RWPE1 (cell line): ENCODE measurements around the gene ZGPAT.
"Not testable (repeated sequence)": the region's sequence is repeated elsewhere in the genome, so short reads cannot be mapped to it uniquely, and the experiment has no call there.

Experiments
- CTCF ChIA-PET: fragments of 350-600 bp; sonication (Branson Sonifier 250); formaldehyde crosslinking; extraction: SDS; loops from one replicate; lab custom pipeline; 2021; lab: Yijun Ruan, JAX
- POLR2A ChIA-PET: fragments of 400-600 bp; formaldehyde crosslinking; extraction: SDS; loops from one replicate; lab custom pipeline; 2020; ENCODE audit warnings: antibody characterized with exemption; ENCODE audit not compliant: low non-redundant PET; lab: Yijun Ruan, JAX
- DNase-seq: peaks from one replicate; pipeline ENCODE4 v3.0.0; 2012; ENCODE audit warnings: low spot score
- H3K27ac ChIP-seq: fragments of 450-650 bp; 2 replicates; pipeline ENCODE4 v1.5.1; 2017
- TF ChIP-seq, protein P1 (sequence below): fragments of 450-650 bp; conservative IDR thresholded peaks from 2 replicates; pipeline ENCODE4 v1.5.1; 2017; ENCODE audit warnings: low read depth, mild to moderate bottlenecking

ZGPAT gene

GRCh38 chr20:63774306-63774705 lies 66.5 kb downstream of the ZGPAT start:
- H3K27ac ChIP-seq, result no peak overlapping the region
- ChIA-PET POLR2A (no interaction called here), CTCF (interaction anchor here (0.5 to 2.7 kb wide), 9 partner anchors 12 to 239 kb away, joined by 3 to 16 read pairs (median 4); no protein-coding TSS in a partner anchor)
- no peak for DNase-seq
- TF ChIP-seq, protein P1, sequence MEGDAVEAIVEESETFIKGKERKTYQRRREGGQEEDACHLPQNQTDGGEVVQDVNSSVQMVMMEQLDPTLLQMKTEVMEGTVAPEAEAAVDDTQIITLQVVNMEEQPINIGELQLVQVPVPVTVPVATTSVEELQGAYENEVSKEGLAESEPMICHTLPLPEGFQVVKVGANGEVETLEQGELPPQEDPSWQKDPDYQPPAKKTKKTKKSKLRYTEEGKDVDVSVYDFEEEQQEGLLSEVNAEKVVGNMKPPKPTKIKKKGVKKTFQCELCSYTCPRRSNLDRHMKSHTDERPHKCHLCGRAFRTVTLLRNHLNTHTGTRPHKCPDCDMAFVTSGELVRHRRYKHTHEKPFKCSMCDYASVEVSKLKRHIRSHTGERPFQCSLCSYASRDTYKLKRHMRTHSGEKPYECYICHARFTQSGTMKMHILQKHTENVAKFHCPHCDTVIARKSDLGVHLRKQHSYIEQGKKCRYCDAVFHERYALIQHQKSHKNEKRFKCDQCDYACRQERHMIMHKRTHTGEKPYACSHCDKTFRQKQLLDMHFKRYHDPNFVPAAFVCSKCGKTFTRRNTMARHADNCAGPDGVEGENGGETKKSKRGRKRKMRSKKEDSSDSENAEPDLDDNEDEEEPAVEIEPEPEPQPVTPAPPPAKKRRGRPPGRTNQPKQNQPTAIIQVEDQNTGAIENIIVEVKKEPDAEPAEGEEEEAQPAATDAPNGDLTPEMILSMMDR, result no peak

DNA sequence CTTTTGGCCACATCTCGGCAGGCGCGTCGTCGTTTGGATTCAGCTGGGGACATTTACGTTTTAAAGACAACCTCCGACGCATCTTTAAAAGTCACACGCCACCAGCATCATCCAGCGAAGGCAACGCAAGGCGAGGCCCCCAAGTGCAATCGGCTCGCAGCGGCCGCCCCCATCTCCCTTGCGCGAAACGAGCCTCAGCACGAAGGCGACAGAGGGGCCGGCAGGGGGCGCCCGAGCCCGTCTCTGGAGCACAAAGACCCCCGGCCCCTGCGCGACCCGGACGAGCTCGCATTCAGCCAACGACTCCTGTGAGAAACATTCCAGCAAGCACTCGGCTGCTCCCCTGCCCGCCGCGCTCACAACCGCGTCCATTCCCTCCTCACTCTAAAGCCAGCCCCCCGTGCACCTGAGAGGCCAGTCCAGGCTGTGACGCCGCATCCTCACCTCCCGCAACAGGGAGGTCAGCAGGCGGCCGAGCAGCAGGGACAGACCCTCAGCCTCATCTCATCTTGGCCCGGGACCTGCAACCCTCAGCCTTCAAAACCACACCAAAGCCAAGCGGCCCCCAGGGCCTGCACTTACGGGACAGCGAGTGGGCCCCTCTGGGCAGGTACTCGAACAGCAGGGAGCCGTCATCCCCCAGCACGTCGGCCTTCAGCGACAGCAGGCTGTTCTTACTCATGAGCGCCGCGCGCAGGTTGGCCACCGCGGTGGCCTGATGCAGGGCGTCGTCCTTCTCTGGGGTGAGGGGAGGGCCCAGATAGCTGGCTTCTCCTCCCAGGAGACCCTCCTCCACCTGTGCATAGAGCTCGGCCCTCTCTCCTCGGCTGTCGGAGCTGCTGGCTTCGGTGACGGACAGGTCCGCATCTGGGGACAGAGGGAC lies 67.5 kb downstream of the ZGPAT start:
- H3K27ac ChIP-seq, result no peak overlapping the region
- TF ChIP-seq, protein P1, result peak; percentile 81
- POLR2A ChIA-PET, result no interaction called here
- no peak for DNase-seq
- CTCF ChIA-PET, result interaction anchor here (0.6 to 1.7 kb wide), 11 partner anchors 11 to 250 kb away, joined by 3 to 12 read pairs (median 3); no protein-coding TSS in a partner anchor

DNA sequence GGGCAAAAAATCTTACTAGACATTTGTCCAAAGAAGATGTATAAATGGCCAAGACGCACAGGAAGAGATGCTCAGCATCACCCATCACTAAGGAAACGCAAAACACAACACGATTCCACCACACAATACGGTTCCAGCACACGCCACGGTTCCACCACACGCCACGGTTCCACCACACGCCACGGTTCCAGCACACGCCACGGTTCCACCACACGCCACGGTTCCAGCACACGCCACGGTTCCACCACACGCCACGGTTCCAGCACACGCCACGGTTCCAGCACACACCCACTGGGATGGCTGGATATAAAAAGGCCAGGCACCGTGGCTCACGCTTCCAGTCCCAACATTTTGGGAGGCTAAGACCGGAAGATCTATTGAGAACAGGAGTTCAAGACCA lies 69.0 kb downstream of the ZGPAT start:
- CTCF ChIA-PET, result interaction anchor here (0.6 to 1.7 kb wide), 3 partner anchors 9 to 335 kb away, joined by 3 to 12 read pairs (median 4); no protein-coding TSS in a partner anchor
- POLR2A ChIA-PET, H3K27ac ChIP-seq, DNase-seq: not testable (repeated sequence)

- TF ChIP-seq, protein P1, result no peak
- POLR2A ChIA-PET, result interaction anchor here (0.6 to 0.9 kb wide), 2 partner anchors 43 to 88 kb away, joined by 3 to 7 read pairs; partner anchors contain the start of gene TPD52L2
- no peak for DNase-seq
- CTCF ChIA-PET, result interaction anchor here (0.7 to 1.1 kb wide), 2 partner anchors 8 to 40 kb away, joined by 3 to 4 read pairs; no protein-coding TSS in a partner anchor
- no peak overlapping the region for H3K27ac ChIP-seq
Measured at GRCh38 chr20:63777614-63778013, 69.8 kb downstream of the ZGPAT start.

DNA sequence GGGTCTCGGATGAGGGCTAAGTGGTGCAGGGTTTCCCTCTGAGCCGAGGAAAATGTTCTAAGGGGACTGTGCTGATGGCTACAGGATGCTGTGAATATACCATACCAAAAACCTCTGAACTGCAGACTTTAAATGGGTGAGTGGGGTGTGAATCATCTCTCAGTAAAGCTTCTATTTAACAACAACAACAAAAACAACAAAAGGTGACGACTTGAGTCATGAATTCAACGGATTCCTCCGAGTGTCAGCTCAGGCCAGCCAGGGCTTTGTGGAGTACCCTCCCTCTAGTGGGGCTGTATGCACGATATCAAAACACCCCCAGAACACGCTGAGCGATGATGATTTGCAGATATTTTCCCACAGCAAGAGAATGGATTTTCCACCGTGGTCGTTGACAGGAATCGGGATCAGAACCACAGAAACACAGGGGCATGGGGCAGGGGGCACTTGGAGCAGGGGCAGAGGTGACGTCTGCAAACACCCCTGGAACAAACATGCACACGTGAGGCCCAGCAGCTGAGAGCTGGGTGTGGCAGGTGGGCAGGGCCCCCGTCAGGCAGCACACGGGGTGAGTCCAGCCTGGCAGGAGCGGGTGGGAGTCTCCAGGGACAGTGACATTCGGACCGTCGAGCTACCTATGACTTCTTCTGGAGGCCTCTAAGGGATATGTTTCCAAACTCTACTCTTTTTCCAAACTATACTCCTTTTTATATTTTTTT lies 70.4 kb downstream of the ZGPAT start:
- CTCF ChIA-PET, result interaction anchor here (0.7 to 1.1 kb wide), 5 partner anchors 8 to 100 kb away, joined by 3 to 4 read pairs (median 3); no protein-coding TSS in a partner anchor

DNA sequence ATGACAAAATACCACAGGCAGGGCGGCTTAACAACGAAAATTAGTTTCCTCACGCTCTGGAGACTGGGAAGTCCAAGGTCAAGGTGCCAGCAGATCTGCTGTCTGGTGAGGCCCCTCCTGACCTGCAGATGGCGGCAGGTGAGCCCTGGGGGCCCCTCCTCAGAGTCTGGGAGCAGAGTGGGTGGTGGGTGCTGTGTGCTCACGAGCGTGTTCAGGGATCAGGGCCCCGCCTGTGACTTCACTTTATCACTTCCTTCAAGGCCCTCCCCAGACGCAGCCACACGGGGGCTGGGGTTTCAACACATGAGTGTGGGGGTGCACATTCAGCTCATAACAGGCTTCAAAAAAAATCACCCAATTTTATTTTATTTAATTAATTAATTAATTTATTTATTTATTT lies 71.0 kb downstream of the ZGPAT start:
- DNase-seq, result no peak
- TF ChIP-seq, protein P1, result no peak
- H3K27ac ChIP-seq, result no peak overlapping the region
- ChIA-PET CTCF (interaction anchor here (0.7 to 0.9 kb wide), 2 partner anchors 85 to 234 kb away, joined by 3 read pairs; no protein-coding TSS in a partner anchor), POLR2A (no interaction called here)

More for the DNA sequence above, 70.4 kb downstream of the ZGPAT start:
- peak; percentile 59 for DNase-seq
- no peak overlapping the region for H3K27ac ChIP-seq
- TF ChIP-seq, protein P1, result no peak
- POLR2A ChIA-PET, result interaction anchor here (0.6 to 0.9 kb wide), 2 partner anchors 43 to 87 kb away, joined by 3 to 7 read pairs; partner anchors contain the start of gene TPD52L2
